ENCODE data around the gene ANKIB1.

GRCh38 chr7:92205987-92206386, 39.8 kb upstream of the ANKIB1 start:
- TF ChIP-seq ARNT (IDR thresholded peaks at IDR 0.05) (no peak), PKNOX1 (IDR thresholded peaks at IDR 0.05) (no peak), SUZ12 (IDR thresholded peaks at IDR 0.05) (no peak), BHLHE40 (IDR thresholded peaks at IDR 0.05; ENCODE audit: borderline replicate concordance) (no peak), FOXK2 (IDR thresholded peaks at IDR 0.05) (no peak), ELF4 (IDR thresholded peaks at IDR 0.05) (no peak), L3MBTL2 (conservative IDR thresholded peaks at IDR 0.05) (no peak), SP1 (IDR thresholded peaks at IDR 0.05) (no peak), NFRKB (IDR thresholded peaks at IDR 0.05) (no peak), LEF1 (IDR thresholded peaks at IDR 0.05; ENCODE audit: borderline replicate concordance) (no peak), FOXA1 (IDR thresholded peaks at IDR 0.05) (no peak), HDGF (IDR thresholded peaks at IDR 0.05; ENCODE audit: borderline replicate concordance) (no peak), FOXM1 (IDR thresholded peaks at IDR 0.05; ENCODE audit: borderline replicate concordance) (no peak), TARDBP (IDR thresholded peaks at IDR 0.05) (no peak)

Measured in HEK293T (cell line).